HK-2 (cell line): ENCODE results near the gene LSG1.

Source experiments
- DNase-seq: peaks from one replicate; pipeline ENCODE4 v3.0.0-alpha.2; 2018; ENCODE audit not compliant: unreplicated experiment

The LSG1 gene

GRCh38 chr3:194671900-194672808 is at the start of gene LSG1:
Gene LSG1 (minus strand): TSS chr3:194672191. CDS start chr3:194672162, 29 bp downstream.
- peak; percentile 91 for DNase-seq

- no peak for DNase-seq
Measured at GRCh38 chr3:194720048-194720447, 48.1 kb upstream of the LSG1 start.

- DNase-seq, result no peak
Measured at GRCh38 chr3:194718079-194718478, 46.1 kb upstream of the LSG1 start.

GRCh38 chr3:194715022-194715800 is 43.2 kb upstream of the LSG1 start:
- no peak for DNase-seq

GRCh38 chr3:194714564-194714963 is 42.6 kb upstream of the LSG1 start:
- no peak for DNase-seq

GRCh38 chr3:194714137-194714455 is 42.1 kb upstream of the LSG1 start:
- DNase-seq, result no peak

- DNase-seq, result no peak
Measured at GRCh38 chr3:194713299-194714136, 41.5 kb upstream of the LSG1 start.

- peak; percentile 79 for DNase-seq
Measured at GRCh38 chr3:194711913-194712312, 39.9 kb upstream of the LSG1 start.

GRCh38 chr3:194711286-194711685 is 39.3 kb upstream of the LSG1 start:
- DNase-seq, result no peak

- DNase-seq, result no peak
Measured at GRCh38 chr3:194707147-194707540, 35.2 kb upstream of the LSG1 start.

GRCh38 chr3:194705761-194706160 is 33.8 kb upstream of the LSG1 start:
- no peak for DNase-seq

- DNase-seq, result no peak
Measured at GRCh38 chr3:194705227-194705626, 33.2 kb upstream of the LSG1 start.

GRCh38 chr3:194702545-194702944 is 30.6 kb upstream of the LSG1 start:
- DNase-seq, result no peak

- DNase-seq, result no peak
Measured at GRCh38 chr3:194696702-194697101, 24.7 kb upstream of the LSG1 start.

GRCh38 chr3:194691481-194692283 is 19.7 kb upstream of the LSG1 start:
- DNase-seq, result peak; percentile 24

- DNase-seq, result peak; percentile 10
Measured at GRCh38 chr3:194690501-194691372, 18.7 kb upstream of the LSG1 start.

- DNase-seq, result no peak
Measured at GRCh38 chr3:194689493-194689944, 17.5 kb upstream of the LSG1 start.

GRCh38 chr3:194688946-194689345 is 17.0 kb upstream of the LSG1 start:
- no peak for DNase-seq

- DNase-seq, result no peak
Measured at GRCh38 chr3:194688200-194688740, 16.3 kb upstream of the LSG1 start.
